Activated naive CD4-positive, alpha-beta T cell treated with anti-CD3 and anti-CD28 coated beads, Interleukin-2, amount 50 U/mL, for 24 hours (primary cell): ENCODE measurements around the gene GIPC1.
"Not testable (repeated sequence)": the region's sequence is repeated elsewhere in the genome, so short reads cannot be mapped to it uniquely, and the experiment has no call there.

Source experiments
- H3K27ac Mint-ChIP-seq: one replicate; pipeline ENCODE4 v1.8.0; 2021; ENCODE audit warnings: mild to moderate bottlenecking, mixed read lengths
- H3K27me3 Mint-ChIP-seq: one replicate; pipeline ENCODE4 v1.8.0; 2021; ENCODE audit warnings: mixed read lengths
- H3K36me3 Mint-ChIP-seq: one replicate; pipeline ENCODE4 v1.8.0; 2021; ENCODE audit warnings: mixed read lengths
- H3K4me1 Mint-ChIP-seq: one replicate; pipeline ENCODE4 v1.8.0; 2021; ENCODE audit warnings: mixed read lengths
- H3K4me3 Mint-ChIP-seq: one replicate; pipeline ENCODE4 v1.8.0; 2021; ENCODE audit warnings: mild to moderate bottlenecking, mixed read lengths
- H3K9me3 Mint-ChIP-seq: one replicate; pipeline ENCODE4 v1.8.0; 2021; ENCODE audit warnings: mixed read lengths

GIPC1 gene

GRCh38 chr19:14507704-14508542 is 12.0 kb upstream of the GIPC1 start:
- Mint-ChIP-seq H3K4me3 (peak overlapping the region; percentile 64), H3K27ac (peak overlapping the region; percentile 89), H3K36me3 (no peaks in the 10 kb centered on the region), H3K9me3 (no peaks in the 10 kb centered on the region), H3K27me3 (no peaks in the 10 kb centered on the region), H3K4me1 (peaks cover 75% of the 10 kb centered on the region)

GRCh38 chr19:14505488-14506239 is 9.7 kb upstream of the GIPC1 start:
- Mint-ChIP-seq H3K4me3 (peak overlapping the region; percentile 67), H3K27ac (peak overlapping the region; percentile 90), H3K27me3 (no peaks in the 10 kb centered on the region), H3K36me3 (no peaks in the 10 kb centered on the region), H3K9me3 (no peaks in the 10 kb centered on the region), H3K4me1 (peaks cover 67% of the 10 kb centered on the region)

GRCh38 chr19:14504575-14504974 is 8.6 kb upstream of the GIPC1 start:
- peaks cover 59% of the 10 kb centered on the region for H3K4me1 Mint-ChIP-seq
- H3K36me3 Mint-ChIP-seq, H3K9me3 Mint-ChIP-seq, H3K27me3 Mint-ChIP-seq, H3K4me3 Mint-ChIP-seq, H3K27ac Mint-ChIP-seq: not testable (repeated sequence)

GRCh38 chr19:14503285-14503684 is 7.4 kb upstream of the GIPC1 start:
- Mint-ChIP-seq H3K9me3 (no peaks in the 10 kb centered on the region), H3K27me3 (no peaks in the 10 kb centered on the region), H3K27ac (peak overlapping the region; percentile 68), H3K4me1 (peaks cover 51% of the 10 kb centered on the region), H3K36me3 (no peaks in the 10 kb centered on the region), H3K4me3 (no peak overlapping the region)

GRCh38 chr19:14502334-14503092 is 6.6 kb upstream of the GIPC1 start:
- H3K9me3 Mint-ChIP-seq: no peaks in the 10 kb centered on the region
- no peaks in the 10 kb centered on the region for H3K36me3 Mint-ChIP-seq
- H3K4me3 Mint-ChIP-seq: no peak overlapping the region
- H3K4me1 Mint-ChIP-seq: peaks cover 43% of the 10 kb centered on the region
- no peaks in the 10 kb centered on the region for H3K27me3 Mint-ChIP-seq
- no peak overlapping the region for H3K27ac Mint-ChIP-seq

- Mint-ChIP-seq H3K4me3 (peak overlapping the region; percentile 76), H3K27ac (no peak overlapping the region), H3K27me3 (no peaks in the 10 kb centered on the region), H3K9me3 (no peaks in the 10 kb centered on the region), H3K36me3 (peaks cover 3% of the 10 kb centered on the region), H3K4me1 (peaks cover 30% of the 10 kb centered on the region)
Observed at GRCh38 chr19:14497228-14497921, 1.4 kb upstream of the GIPC1 start.

- Mint-ChIP-seq H3K4me1 (peaks cover 30% of the 10 kb centered on the region), H3K36me3 (peaks cover 3% of the 10 kb centered on the region), H3K9me3 (no peaks in the 10 kb centered on the region), H3K27ac (peak overlapping the region; percentile 75), H3K4me3 (peak overlapping the region; percentile 76), H3K27me3 (no peaks in the 10 kb centered on the region)
Observed at GRCh38 chr19:14496834-14497227, 904 bp upstream of the GIPC1 start.

- Mint-ChIP-seq H3K36me3 (peaks cover 4% of the 10 kb centered on the region), H3K4me1 (peaks cover 30% of the 10 kb centered on the region), H3K27ac (peak overlapping the region; percentile 47), H3K4me3 (peak overlapping the region; percentile 83), H3K9me3 (no peaks in the 10 kb centered on the region), H3K27me3 (no peaks in the 10 kb centered on the region)
Observed at GRCh38 chr19:14495672-14496028, 277 bp downstream of the GIPC1 start.

GRCh38 chr19:14494910-14495671 is 836 bp downstream of the GIPC1 start:
- H3K27me3 Mint-ChIP-seq: no peaks in the 10 kb centered on the region
- peaks cover 30% of the 10 kb centered on the region for H3K4me1 Mint-ChIP-seq
- peaks cover 4% of the 10 kb centered on the region for H3K36me3 Mint-ChIP-seq
- peak overlapping the region; percentile 59 for H3K27ac Mint-ChIP-seq
- H3K9me3 Mint-ChIP-seq: no peaks in the 10 kb centered on the region
- peak overlapping the region; percentile 83 for H3K4me3 Mint-ChIP-seq

- Mint-ChIP-seq H3K4me1 (peaks cover 30% of the 10 kb centered on the region), H3K27me3 (no peaks in the 10 kb centered on the region), H3K9me3 (no peaks in the 10 kb centered on the region), H3K36me3 (peaks cover 4% of the 10 kb centered on the region), H3K4me3 (peak overlapping the region; percentile 68), H3K27ac (peak overlapping the region; percentile 59)
Observed at GRCh38 chr19:14494411-14494810, 1.5 kb downstream of the GIPC1 start.

- no peaks in the 10 kb centered on the region for H3K9me3 Mint-ChIP-seq
- H3K4me3 Mint-ChIP-seq: no peak overlapping the region
- peaks cover 4% of the 10 kb centered on the region for H3K36me3 Mint-ChIP-seq
- peak overlapping the region; percentile 1 for H3K27ac Mint-ChIP-seq
- H3K27me3 Mint-ChIP-seq: no peaks in the 10 kb centered on the region
- peaks cover 30% of the 10 kb centered on the region for H3K4me1 Mint-ChIP-seq
Observed at GRCh38 chr19:14492756-14493337, 3.1 kb downstream of the GIPC1 start.

- no peaks in the 10 kb centered on the region for H3K27me3 Mint-ChIP-seq
- peaks cover 1% of the 10 kb centered on the region for H3K36me3 Mint-ChIP-seq
- peaks cover 6% of the 10 kb centered on the region for H3K4me1 Mint-ChIP-seq
- H3K9me3 Mint-ChIP-seq: no peaks in the 10 kb centered on the region
- H3K27ac Mint-ChIP-seq: no peak overlapping the region
- H3K4me3 Mint-ChIP-seq: no peak overlapping the region
Observed at GRCh38 chr19:14487370-14488125, 8.4 kb downstream of the GIPC1 start.

GRCh38 chr19:14482172-14482941 is 13.6 kb downstream of the GIPC1 start:
- H3K27ac Mint-ChIP-seq: no peak overlapping the region
- H3K27me3 Mint-ChIP-seq: no peaks in the 10 kb centered on the region
- no peak overlapping the region for H3K4me3 Mint-ChIP-seq

More at GRCh38 chr19:14482172-14482941, 13.6 kb downstream of the GIPC1 start:
- H3K4me1 Mint-ChIP-seq: peaks cover 6% of the 10 kb centered on the region
- H3K9me3 Mint-ChIP-seq: no peaks in the 10 kb centered on the region
- no peaks in the 10 kb centered on the region for H3K36me3 Mint-ChIP-seq
